HG02885 (cell line): ENCODE measurements around the gene LETM1.
A peak's percentile ranks its signal among the peaks of the same experiment; 100 is the strongest.

ENCODE experiments used
- ATAC-seq: cut with Tn5 transposase; IDR thresholded peaks from one replicate; pipeline ENCODE4 v1.9.1; 2021; ENCODE audit warnings: mild to moderate bottlenecking; ENCODE audit not compliant: unreplicated experiment, poor library complexity

LETM1 gene

GRCh38 chr4:1873291-1873690, 17.3 kb upstream of the LETM1 start:
- no peak for ATAC-seq

GRCh38 chr4:1872870-1873269, 16.9 kb upstream of the LETM1 start:
- ATAC-seq: no peak

- ATAC-seq: peak; percentile 12
Observed at GRCh38 chr4:1871471-1872021, 15.6 kb upstream of the LETM1 start.

GRCh38 chr4:1870578-1871443, 14.9 kb upstream of the LETM1 start, which contains the start of gene NSD2:
TSS of gene NSD2 (plus strand) at chr4:1871393. CDS start at chr4:1900655, 29,262 bp downstream.
- ATAC-seq: peak; percentile 65

- peak; percentile 38 for ATAC-seq
Observed at GRCh38 chr4:1870328-1870577, 14.3 kb upstream of the LETM1 start.

- peak; percentile 0 for ATAC-seq
Observed at GRCh38 chr4:1869530-1870327, 13.8 kb upstream of the LETM1 start.

- no peak for ATAC-seq
Observed at GRCh38 chr4:1868912-1869311, 13.0 kb upstream of the LETM1 start.

- no peak for ATAC-seq
Observed at GRCh38 chr4:1868293-1868692, 12.3 kb upstream of the LETM1 start.

- ATAC-seq: no peak
Observed at GRCh38 chr4:1866189-1866661, 10.3 kb upstream of the LETM1 start.

GRCh38 chr4:1864076-1865008, 8.4 kb upstream of the LETM1 start:
- no peak for ATAC-seq

- ATAC-seq: no peak
Observed at GRCh38 chr4:1863297-1864033, 7.5 kb upstream of the LETM1 start.

- peak; percentile 19 for ATAC-seq
Observed at GRCh38 chr4:1862961-1863296, 7.0 kb upstream of the LETM1 start.

- ATAC-seq: peak; percentile 37
Observed at GRCh38 chr4:1862055-1862911, 6.3 kb upstream of the LETM1 start.

GRCh38 chr4:1859389-1859753, 3.4 kb upstream of the LETM1 start:
- no peak for ATAC-seq

GRCh38 chr4:1857931-1858330, 2.0 kb upstream of the LETM1 start:
- ATAC-seq: no peak

- no peak for ATAC-seq
Observed at GRCh38 chr4:1856943-1857699, 1.2 kb upstream of the LETM1 start.

GRCh38 chr4:1855333-1856070, 454 bp downstream of the LETM1 start:
- peak; percentile 29 for ATAC-seq
